ENCODE data around the gene TIMM9.

DNA sequence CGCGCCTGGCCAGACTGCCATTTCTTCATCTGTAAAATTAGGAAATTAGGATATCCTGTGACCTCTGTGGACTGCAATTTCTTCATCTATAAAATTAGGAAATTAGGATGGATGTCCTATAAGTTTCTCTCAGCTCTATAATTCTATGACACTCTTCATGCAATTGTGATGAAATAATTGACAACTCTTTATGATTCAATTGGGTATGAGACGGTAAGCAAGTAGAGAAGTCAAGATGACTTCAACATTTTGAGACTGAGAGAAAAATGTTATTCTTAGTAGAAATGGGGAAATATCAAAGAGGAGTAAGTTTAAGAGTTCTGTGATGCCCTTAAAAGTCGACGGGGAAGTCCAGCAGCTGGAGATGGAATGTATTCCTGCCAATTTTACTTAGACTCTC lies 12.1 kb upstream of the TIMM9 start:
- TF ChIP-seq, protein P1, sequence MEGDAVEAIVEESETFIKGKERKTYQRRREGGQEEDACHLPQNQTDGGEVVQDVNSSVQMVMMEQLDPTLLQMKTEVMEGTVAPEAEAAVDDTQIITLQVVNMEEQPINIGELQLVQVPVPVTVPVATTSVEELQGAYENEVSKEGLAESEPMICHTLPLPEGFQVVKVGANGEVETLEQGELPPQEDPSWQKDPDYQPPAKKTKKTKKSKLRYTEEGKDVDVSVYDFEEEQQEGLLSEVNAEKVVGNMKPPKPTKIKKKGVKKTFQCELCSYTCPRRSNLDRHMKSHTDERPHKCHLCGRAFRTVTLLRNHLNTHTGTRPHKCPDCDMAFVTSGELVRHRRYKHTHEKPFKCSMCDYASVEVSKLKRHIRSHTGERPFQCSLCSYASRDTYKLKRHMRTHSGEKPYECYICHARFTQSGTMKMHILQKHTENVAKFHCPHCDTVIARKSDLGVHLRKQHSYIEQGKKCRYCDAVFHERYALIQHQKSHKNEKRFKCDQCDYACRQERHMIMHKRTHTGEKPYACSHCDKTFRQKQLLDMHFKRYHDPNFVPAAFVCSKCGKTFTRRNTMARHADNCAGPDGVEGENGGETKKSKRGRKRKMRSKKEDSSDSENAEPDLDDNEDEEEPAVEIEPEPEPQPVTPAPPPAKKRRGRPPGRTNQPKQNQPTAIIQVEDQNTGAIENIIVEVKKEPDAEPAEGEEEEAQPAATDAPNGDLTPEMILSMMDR (IDR thresholded peaks at IDR 0.05), result no peak
- no peak for TF ChIP-seq POLR2A (IDR thresholded peaks at IDR 0.05)
